Astrocyte (in vitro differentiated cells and primary cell): ENCODE measurements around the gene TMEM92.

ENCODE experiments used
- EZH2 ChIP-seq: IDR thresholded peaks from 2 replicates; pipeline ENCODE4 v1.6.1; 2012; ENCODE audit warnings: mild to moderate bottlenecking, low read length, inconsistent platforms; ENCODE audit not compliant: insufficient read depth
- TF ChIP-seq, protein P1 (sequence below): IDR thresholded peaks from 2 replicates; pipeline ENCODE4 v1.5.1; 2011; ENCODE audit warnings: low read depth, mild to moderate bottlenecking, inconsistent platforms, low read length, moderate library complexity; ENCODE audit not compliant: insufficient read depth

DNA sequence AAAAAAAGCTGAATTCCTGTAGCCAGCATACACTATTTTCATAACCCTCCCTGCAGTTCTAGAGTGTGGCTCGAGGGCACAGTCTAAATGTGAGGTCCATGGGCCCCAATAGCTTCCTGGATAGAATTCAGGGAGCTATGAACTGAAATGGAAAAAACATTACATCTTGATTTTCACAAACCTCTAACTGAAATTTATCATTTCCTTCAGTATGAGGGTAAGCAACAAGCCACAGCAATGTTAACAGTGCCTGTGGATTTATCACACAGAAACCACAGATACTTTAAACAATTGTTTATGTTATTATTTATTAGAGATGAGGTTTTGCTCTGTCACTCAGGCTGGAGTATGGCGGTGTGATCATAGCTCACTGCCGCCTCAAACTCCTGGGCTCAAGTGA lies 18.2 kb downstream of the TMEM92 start:
- TF ChIP-seq EZH2, result no peak
- TF ChIP-seq, protein P1, sequence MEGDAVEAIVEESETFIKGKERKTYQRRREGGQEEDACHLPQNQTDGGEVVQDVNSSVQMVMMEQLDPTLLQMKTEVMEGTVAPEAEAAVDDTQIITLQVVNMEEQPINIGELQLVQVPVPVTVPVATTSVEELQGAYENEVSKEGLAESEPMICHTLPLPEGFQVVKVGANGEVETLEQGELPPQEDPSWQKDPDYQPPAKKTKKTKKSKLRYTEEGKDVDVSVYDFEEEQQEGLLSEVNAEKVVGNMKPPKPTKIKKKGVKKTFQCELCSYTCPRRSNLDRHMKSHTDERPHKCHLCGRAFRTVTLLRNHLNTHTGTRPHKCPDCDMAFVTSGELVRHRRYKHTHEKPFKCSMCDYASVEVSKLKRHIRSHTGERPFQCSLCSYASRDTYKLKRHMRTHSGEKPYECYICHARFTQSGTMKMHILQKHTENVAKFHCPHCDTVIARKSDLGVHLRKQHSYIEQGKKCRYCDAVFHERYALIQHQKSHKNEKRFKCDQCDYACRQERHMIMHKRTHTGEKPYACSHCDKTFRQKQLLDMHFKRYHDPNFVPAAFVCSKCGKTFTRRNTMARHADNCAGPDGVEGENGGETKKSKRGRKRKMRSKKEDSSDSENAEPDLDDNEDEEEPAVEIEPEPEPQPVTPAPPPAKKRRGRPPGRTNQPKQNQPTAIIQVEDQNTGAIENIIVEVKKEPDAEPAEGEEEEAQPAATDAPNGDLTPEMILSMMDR, result no peak
